Measurements from ENCODE around the gene WDR7.

WDR7 gene

GRCh38 chr18:56726906-56727305 is 75.7 kb downstream of the WDR7 start:
- Mint-ChIP-seq H3K36me3 (peaks cover 44% of the 10 kb centered on the region), H3K4me3 (peak overlapping the region; percentile 11), H3K4me1 (peaks cover 23% of the 10 kb centered on the region), H3K27me3 (no peaks in the 10 kb centered on the region), H3K9me3 (peaks cover 6% of the 10 kb centered on the region), H3K27ac (peak overlapping the region; percentile 2)

GRCh38 chr18:56727399-56727798 is 76.2 kb downstream of the WDR7 start:
- peak overlapping the region; percentile 2 for H3K27ac Mint-ChIP-seq
- peaks cover 41% of the 10 kb centered on the region for H3K36me3 Mint-ChIP-seq
- peaks cover 6% of the 10 kb centered on the region for H3K9me3 Mint-ChIP-seq
- H3K4me3 Mint-ChIP-seq = no peak overlapping the region
- no peaks in the 10 kb centered on the region for H3K27me3 Mint-ChIP-seq
- H3K4me1 Mint-ChIP-seq = peaks cover 23% of the 10 kb centered on the region

GRCh38 chr18:56728741-56729140 is 77.6 kb downstream of the WDR7 start:
- Mint-ChIP-seq H3K4me3 (no peak overlapping the region), H3K4me1 (peaks cover 23% of the 10 kb centered on the region), H3K36me3 (peaks cover 31% of the 10 kb centered on the region), H3K27ac (no peak overlapping the region), H3K9me3 (no peaks in the 10 kb centered on the region), H3K27me3 (no peaks in the 10 kb centered on the region)

DNA sequence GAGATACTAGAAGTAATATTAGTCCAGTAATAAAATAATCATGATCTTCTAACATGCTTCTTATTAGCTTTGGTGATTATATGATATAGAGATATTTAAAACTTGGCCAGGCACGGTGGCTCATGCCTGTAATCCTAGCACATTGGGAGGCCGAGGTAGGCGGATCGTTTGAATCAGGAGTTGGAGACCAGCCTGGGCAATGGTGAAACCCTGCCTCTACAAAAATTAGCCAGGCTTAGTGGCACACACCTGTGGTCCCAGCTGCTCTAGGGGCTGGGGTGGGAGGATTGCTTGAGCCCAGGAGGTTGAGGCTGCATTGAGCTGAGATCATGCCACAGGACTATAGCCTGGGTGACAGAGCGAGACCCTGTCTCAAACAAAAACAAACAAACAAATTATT is 87.0 kb downstream of the WDR7 start:
- Mint-ChIP-seq H3K27ac (no peak overlapping the region), H3K4me3 (no peak overlapping the region), H3K4me1 (peaks cover 4% of the 10 kb centered on the region), H3K9me3 (no peaks in the 10 kb centered on the region), H3K36me3 (peaks cover 16% of the 10 kb centered on the region), H3K27me3 (no peaks in the 10 kb centered on the region)

- Mint-ChIP-seq H3K27ac (peak overlapping the region; percentile 69), H3K27me3 (no peaks in the 10 kb centered on the region), H3K4me3 (no peak overlapping the region), H3K9me3 (no peaks in the 10 kb centered on the region), H3K4me1 (peaks cover 4% of the 10 kb centered on the region), H3K36me3 (peaks cover 10% of the 10 kb centered on the region)
Observed at GRCh38 chr18:56739731-56740130, 88.6 kb downstream of the WDR7 start.

DNA sequence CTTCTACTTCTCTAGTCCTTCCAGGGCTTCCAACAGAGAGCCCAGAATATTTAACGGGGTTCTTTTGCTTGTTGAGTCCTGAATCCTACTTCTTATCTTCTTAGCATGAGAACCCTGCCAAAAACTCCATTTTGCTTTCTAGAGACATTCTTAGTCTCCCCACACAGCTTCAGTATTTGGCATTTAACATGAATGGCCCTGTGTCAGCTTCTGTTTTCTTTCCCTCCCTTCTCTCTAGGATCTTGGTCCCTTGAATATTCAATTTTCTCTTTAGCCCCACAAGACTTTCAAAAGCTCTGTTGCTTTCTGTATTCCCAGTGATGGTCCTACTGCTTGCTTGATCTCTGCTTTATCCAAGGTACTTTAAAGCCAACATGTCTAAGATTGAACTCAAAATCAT is 89.5 kb downstream of the WDR7 start:
- no peaks in the 10 kb centered on the region for H3K27me3 Mint-ChIP-seq
- H3K4me3 Mint-ChIP-seq = no peak overlapping the region
- H3K36me3 Mint-ChIP-seq = peaks cover 9% of the 10 kb centered on the region
- H3K9me3 Mint-ChIP-seq = no peaks in the 10 kb centered on the region
- H3K27ac Mint-ChIP-seq = no peak overlapping the region
- H3K4me1 Mint-ChIP-seq = peaks cover 4% of the 10 kb centered on the region

GRCh38 chr18:56741685-56742084 is 90.5 kb downstream of the WDR7 start:
- H3K9me3 Mint-ChIP-seq = no peaks in the 10 kb centered on the region
- no peaks in the 10 kb centered on the region for H3K27me3 Mint-ChIP-seq
- H3K4me1 Mint-ChIP-seq = peaks cover 15% of the 10 kb centered on the region
- H3K4me3 Mint-ChIP-seq = no peak overlapping the region
- H3K27ac Mint-ChIP-seq = no peak overlapping the region
- H3K36me3 Mint-ChIP-seq = peaks cover 9% of the 10 kb centered on the region

- Mint-ChIP-seq H3K9me3 (no peaks in the 10 kb centered on the region), H3K27ac (no peak overlapping the region), H3K4me3 (no peak overlapping the region), H3K4me1 (peaks cover 29% of the 10 kb centered on the region), H3K36me3 (peaks cover 6% of the 10 kb centered on the region), H3K27me3 (no peaks in the 10 kb centered on the region)
Observed at GRCh38 chr18:56743115-56743514, 92.0 kb downstream of the WDR7 start.

- no peaks in the 10 kb centered on the region for H3K9me3 Mint-ChIP-seq
- peaks cover 25% of the 10 kb centered on the region for H3K4me1 Mint-ChIP-seq
- H3K36me3 Mint-ChIP-seq = no peaks in the 10 kb centered on the region
- no peaks in the 10 kb centered on the region for H3K27me3 Mint-ChIP-seq
- no peak overlapping the region for H3K4me3 Mint-ChIP-seq
- H3K27ac Mint-ChIP-seq = no peak overlapping the region
Observed at GRCh38 chr18:56747032-56747658, 96.0 kb downstream of the WDR7 start.

GRCh38 chr18:56747857-56748256 is 96.7 kb downstream of the WDR7 start:
- peaks cover 25% of the 10 kb centered on the region for H3K4me1 Mint-ChIP-seq
- H3K36me3 Mint-ChIP-seq = no peaks in the 10 kb centered on the region
- H3K27me3 Mint-ChIP-seq = no peaks in the 10 kb centered on the region
- H3K4me3 Mint-ChIP-seq = no peak overlapping the region
- H3K27ac Mint-ChIP-seq = peak overlapping the region; percentile 43
- no peaks in the 10 kb centered on the region for H3K9me3 Mint-ChIP-seq

GRCh38 chr18:56748698-56749268 is 97.6 kb downstream of the WDR7 start:
- Mint-ChIP-seq H3K9me3 (no peaks in the 10 kb centered on the region), H3K27me3 (no peaks in the 10 kb centered on the region), H3K4me1 (peaks cover 25% of the 10 kb centered on the region), H3K4me3 (no peak overlapping the region), H3K27ac (no peak overlapping the region), H3K36me3 (no peaks in the 10 kb centered on the region)

- H3K27me3 Mint-ChIP-seq = no peaks in the 10 kb centered on the region
- no peaks in the 10 kb centered on the region for H3K4me1 Mint-ChIP-seq
- no peaks in the 10 kb centered on the region for H3K9me3 Mint-ChIP-seq
- peaks cover 10% of the 10 kb centered on the region for H3K36me3 Mint-ChIP-seq
- H3K4me3 Mint-ChIP-seq = no peak overlapping the region
- no peak overlapping the region for H3K27ac Mint-ChIP-seq
Observed at GRCh38 chr18:56756966-56757365, 105.8 kb downstream of the WDR7 start.

- H3K36me3 Mint-ChIP-seq = peaks cover 17% of the 10 kb centered on the region
- no peak overlapping the region for H3K27ac Mint-ChIP-seq
- no peaks in the 10 kb centered on the region for H3K9me3 Mint-ChIP-seq
- H3K4me3 Mint-ChIP-seq = no peak overlapping the region
- H3K4me1 Mint-ChIP-seq = peaks cover 4% of the 10 kb centered on the region
- no peaks in the 10 kb centered on the region for H3K27me3 Mint-ChIP-seq
Observed at GRCh38 chr18:56770097-56770496, 118.9 kb downstream of the WDR7 start.

DNA sequence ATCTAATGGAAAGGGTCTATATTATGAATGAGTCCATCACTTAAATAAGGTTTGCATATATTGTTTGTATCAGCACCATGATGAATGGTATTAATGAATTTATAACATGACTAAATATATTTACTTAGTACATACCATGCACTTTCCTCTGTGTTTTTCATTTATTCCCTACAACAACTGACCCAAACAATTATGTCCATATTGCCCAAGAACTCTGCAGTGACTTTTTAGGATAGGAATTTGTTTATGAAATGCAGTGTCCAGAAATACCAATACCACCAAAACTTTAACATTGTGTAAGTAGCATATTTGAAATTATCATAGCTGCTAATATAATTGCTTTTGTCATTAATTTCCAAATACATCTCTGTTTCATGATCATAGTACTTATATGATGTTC is 119.7 kb downstream of the WDR7 start:
- Mint-ChIP-seq H3K27me3 (no peaks in the 10 kb centered on the region), H3K9me3 (no peaks in the 10 kb centered on the region), H3K4me3 (no peak overlapping the region), H3K36me3 (peaks cover 17% of the 10 kb centered on the region), H3K27ac (no peak overlapping the region), H3K4me1 (peaks cover 4% of the 10 kb centered on the region)

- peaks cover 7% of the 10 kb centered on the region for H3K36me3 Mint-ChIP-seq
- no peaks in the 10 kb centered on the region for H3K27me3 Mint-ChIP-seq
- H3K27ac Mint-ChIP-seq = no peak overlapping the region
- H3K4me3 Mint-ChIP-seq = no peak overlapping the region
- H3K4me1 Mint-ChIP-seq = no peaks in the 10 kb centered on the region
- H3K9me3 Mint-ChIP-seq = no peaks in the 10 kb centered on the region
Observed at GRCh38 chr18:56775701-56776100, 124.5 kb downstream of the WDR7 start.

DNA sequence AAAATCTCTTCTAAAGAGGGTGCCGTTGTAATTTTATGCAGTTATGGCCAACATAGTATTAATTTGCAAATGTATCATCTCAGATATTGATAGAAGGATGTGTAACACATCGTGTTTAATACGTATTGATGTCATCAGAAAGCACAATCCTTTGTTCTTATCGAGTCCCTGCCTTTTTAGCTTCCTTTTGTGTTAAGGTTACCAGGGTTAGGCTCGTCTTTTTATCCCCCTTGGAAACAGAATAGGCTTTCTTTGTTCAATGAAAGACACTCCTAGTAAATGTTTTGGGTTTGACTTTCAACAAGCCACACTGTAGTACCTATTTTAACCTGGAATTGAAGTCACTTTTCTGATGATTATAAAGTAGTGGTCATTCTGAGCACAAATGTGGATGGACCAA is 136.2 kb downstream of the WDR7 start:
- H3K4me3 Mint-ChIP-seq = no peak overlapping the region
- no peaks in the 10 kb centered on the region for H3K9me3 Mint-ChIP-seq
- H3K36me3 Mint-ChIP-seq = peaks cover 5% of the 10 kb centered on the region
- H3K27ac Mint-ChIP-seq = no peak overlapping the region
- H3K4me1 Mint-ChIP-seq = no peaks in the 10 kb centered on the region
- no peaks in the 10 kb centered on the region for H3K27me3 Mint-ChIP-seq
